Measurements from ENCODE around the gene ZNF546. TPM values are rescaled to one million over a fixed set of nuclear protein-coding genes. Genes with fewer than 3 reads are reported as not detected.
A peak's percentile ranks its signal among the peaks of the same experiment; 100 is the strongest.

The ZNF546 gene
- total RNA-seq, result 4.3 and 4.4 TPM in 2 replicates
- polyA plus RNA-seq, result 0.33 and 1.0 TPM in 2 replicates
- polyA plus RNA-seq (2011; cell fraction: cytosol; rRNA removed), result 0.62 and 0.90 TPM in 2 replicates
- polyA plus RNA-seq (2011; cell fraction: nucleus; rRNA removed), result 2.9 and 3.1 TPM in 2 replicates
- polyA plus RNA-seq (2012), result 1.1 and 1.4 TPM in 2 replicates
- polyA minus RNA-seq, result 3.6 and 10.2 TPM in 2 replicates
- polyA minus RNA-seq (2011; cell fraction: cytosol; rRNA and poly(A)+ RNA removed), result 1.2 TPM
- polyA minus RNA-seq (2011; cell fraction: nucleus; rRNA and poly(A)+ RNA removed), result 4.0 and 4.9 TPM in 2 replicates
- Bru-seq, nascent RNA, result percentile 45 among the genes with signal in this experiment
- percentile 35 among the genes with signal in this experiment for BruChase-seq, experiment 1, labeled RNA remaining after a 6-hour chase
- BruChase-seq, experiment 2, labeled RNA remaining after a 2-hour chase, result percentile 35 among the genes with signal in this experiment
- long read RNA-seq, partial matches to known transcripts, result 0 of 2 reads
- long read RNA-seq, other reads (novel, unspliced or antisense), result 2 of 2 reads

DNA sequence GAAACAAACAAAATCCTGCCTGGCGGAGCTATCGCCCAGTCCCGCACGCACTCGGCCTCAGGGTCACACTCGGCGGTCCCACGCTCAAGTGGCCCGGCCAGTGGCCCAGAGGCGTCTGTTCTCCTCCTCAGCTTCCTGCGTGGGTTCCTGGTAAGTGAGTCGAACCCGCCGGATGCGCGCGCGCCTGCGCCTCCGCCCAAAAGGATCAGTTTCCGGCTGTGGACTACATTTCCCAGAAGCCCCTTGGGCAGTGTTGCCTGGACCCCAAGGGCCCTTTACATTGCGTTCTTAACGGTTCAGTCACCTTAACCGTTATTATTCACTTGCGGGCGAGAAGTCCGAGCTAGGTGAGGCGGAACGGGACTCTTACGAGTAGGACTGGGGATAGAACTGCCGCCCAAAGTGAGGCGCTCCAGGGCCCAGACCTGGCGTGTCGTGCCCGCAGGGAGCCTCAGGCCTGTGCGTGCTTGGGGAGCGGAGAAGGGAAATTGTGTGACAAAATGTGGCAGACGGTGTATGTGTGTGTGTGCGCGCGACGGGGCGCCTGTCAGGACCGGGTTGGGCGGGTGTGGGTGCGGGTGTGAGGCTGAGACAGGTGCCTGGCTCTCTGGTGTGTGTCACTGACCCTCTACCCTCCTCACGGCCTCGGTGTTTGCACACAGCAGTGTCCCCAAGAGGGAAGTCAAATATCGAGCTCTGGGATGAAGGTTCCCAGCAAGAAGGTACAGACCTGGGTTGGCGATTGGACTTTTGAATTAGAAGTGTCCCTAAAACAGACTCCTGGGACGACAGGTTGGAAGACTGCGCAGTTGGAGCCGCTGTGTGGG lies at the start of gene ZNF546:
TSS of gene ZNF546 (plus strand) at position 250 of the 827 bp plus-strand sequence. CDS start 1,267 bp downstream, outside the sequence.
- FAIRE-seq, result peak; percentile 84
- dilution Hi-C loops (cut with MboI; ENCODE audit: extremely low pct_ligation_motif_present, low sequenced_read_pairs) (no loop called here), intact Hi-C loops (cut with micrococcal nuclease) (loop anchor here (1.0 kb wide), 1 partner anchor 26 kb away; the partner anchor contains the start of gene PSMC4)
- Histone ChIP-seq H2AFZ (ENCODE audit: low read depth, low read length) (peak within 1 kb of the TSS; percentile 94), H4K20me1 (replicated peaks; ENCODE audit: control insufficient read depth, extremely low read depth, insufficient read depth, low read length) (no peaks in the 10 kb centered on the region), H3K9ac (replicated peaks; ENCODE audit: extremely low read depth, insufficient read depth, low read length) (peak within 1 kb of the TSS; percentile 85), H3K9me1 (replicated peaks; ENCODE audit: control insufficient read depth, extremely low read depth, insufficient read depth, low read length) (no peaks in the 10 kb centered on the region), H3K27ac (ENCODE audit: insufficient read depth, low read depth, low read length) (peak within 1 kb of the TSS; percentile 74), H3K4me1 (ENCODE audit: control insufficient read depth, extremely low read depth, insufficient read depth, low read length) (peaks cover 11% of the 10 kb centered on the region), H3K36me3 (ENCODE audit: control insufficient read depth in 2 of 2, extremely low read depth in 1 of 2, insufficient read depth in 2 of 2, low read length in 2 of 2) (no peaks in the 10 kb centered on the region), H3K9me3 (replicated peaks; ENCODE audit: control insufficient read depth, insufficient read depth, low read length) (no peaks in the 10 kb centered on the region), H3K79me2 (ENCODE audit: control insufficient read depth, insufficient read depth, low read length) (peaks cover 4% of the 10 kb centered on the region), H3K27me3 (ENCODE audit: control insufficient read depth in 2 of 2, insufficient read depth in 2 of 2, low read length in 2 of 2) (no peaks in the 10 kb centered on the region), H3K4me2 (ENCODE audit: insufficient read depth, low read length) (peak within 1 kb of the TSS; percentile 59), H3K4me3 (replicated peaks in 1 of 3; ENCODE audit: insufficient read depth in 1 of 3, low read depth in 1 of 3, low read length in 3 of 3) (peak within 1 kb of the TSS; percentile 42 to 76 (median 70))
- TSS peak; percentile 34 for BruUV-seq (replicated peaks)
- ChIA-PET CTCF (interaction anchor here (1.0 to 1.5 kb wide), 2 partner anchors 26 to 27 kb away, joined by 3 to 6 read pairs; partner anchors contain the start of gene PSMC4), POLR2A (interaction anchor here (1.2 kb wide), 1 partner anchor 26 kb away, joined by 4 read pairs; the partner anchor contains the start of gene PSMC4)
- TF ChIP-seq FOS (IDR thresholded peaks at IDR 0.05; ENCODE audit: borderline replicate concordance, insufficient read depth, low read length) (no peak), POLR2AphosphoS5 (IDR thresholded peaks at IDR 0.05; ENCODE audit: insufficient read depth, low read depth, low read length) (peak; percentile 88), POLR2A (IDR thresholded peaks at IDR 0.05; ENCODE audit: low read depth, low read length) (peak; percentile 97)
- TF ChIP-seq, protein P1, sequence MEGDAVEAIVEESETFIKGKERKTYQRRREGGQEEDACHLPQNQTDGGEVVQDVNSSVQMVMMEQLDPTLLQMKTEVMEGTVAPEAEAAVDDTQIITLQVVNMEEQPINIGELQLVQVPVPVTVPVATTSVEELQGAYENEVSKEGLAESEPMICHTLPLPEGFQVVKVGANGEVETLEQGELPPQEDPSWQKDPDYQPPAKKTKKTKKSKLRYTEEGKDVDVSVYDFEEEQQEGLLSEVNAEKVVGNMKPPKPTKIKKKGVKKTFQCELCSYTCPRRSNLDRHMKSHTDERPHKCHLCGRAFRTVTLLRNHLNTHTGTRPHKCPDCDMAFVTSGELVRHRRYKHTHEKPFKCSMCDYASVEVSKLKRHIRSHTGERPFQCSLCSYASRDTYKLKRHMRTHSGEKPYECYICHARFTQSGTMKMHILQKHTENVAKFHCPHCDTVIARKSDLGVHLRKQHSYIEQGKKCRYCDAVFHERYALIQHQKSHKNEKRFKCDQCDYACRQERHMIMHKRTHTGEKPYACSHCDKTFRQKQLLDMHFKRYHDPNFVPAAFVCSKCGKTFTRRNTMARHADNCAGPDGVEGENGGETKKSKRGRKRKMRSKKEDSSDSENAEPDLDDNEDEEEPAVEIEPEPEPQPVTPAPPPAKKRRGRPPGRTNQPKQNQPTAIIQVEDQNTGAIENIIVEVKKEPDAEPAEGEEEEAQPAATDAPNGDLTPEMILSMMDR (IDR thresholded peaks at IDR 0.05; ENCODE audit: extremely low read depth in 1 of 2, insufficient read depth in 1 of 2, low read depth in 1 of 2, low read length in 2 of 2), result no peak
- DNase-seq (ENCODE audit: low read depth, low spot score), result peak; percentile 95

Measured in endothelial cell of umbilical vein (primary cell).